IPS-18c (cell line): ENCODE measurements around the gene ERC2.

Source experiments
- H3K4me3 ChIP-seq: 2 replicates; pipeline ENCODE4 v1.7.0; 2013; ENCODE audit warnings: low read depth, mild to moderate bottlenecking, low read length, moderate library complexity; ENCODE audit not compliant: insufficient read depth
- H3K9me3 ChIP-seq: one replicate; pipeline ENCODE4 v1.6.1; 2013; ENCODE audit warnings: mild to moderate bottlenecking, low read length, moderate library complexity; ENCODE audit not compliant: control insufficient read depth, insufficient read depth

The ERC2 gene

DNA sequence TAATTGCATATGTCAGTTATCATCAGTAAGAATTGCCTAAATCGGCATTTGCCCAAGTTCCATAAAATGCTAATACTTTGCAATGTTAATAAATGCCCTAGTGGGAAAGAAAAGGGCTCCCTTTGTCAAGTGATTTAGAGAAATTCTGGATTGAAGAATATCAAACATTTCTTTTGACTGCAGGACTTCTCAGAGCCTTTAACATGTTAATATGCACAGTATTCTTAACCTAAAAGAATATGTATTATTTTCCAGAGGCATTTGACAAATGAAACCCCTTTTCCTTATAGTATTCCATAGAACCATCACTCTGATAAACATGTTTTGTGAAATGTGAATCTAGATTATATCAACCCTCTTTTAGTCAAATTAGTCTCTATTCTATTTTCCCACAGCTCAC lies 529.0 kb downstream of the ERC2 start:
- Histone ChIP-seq H3K9me3 (no peaks in the 10 kb centered on the region), H3K4me3 (no peak overlapping the region)

DNA sequence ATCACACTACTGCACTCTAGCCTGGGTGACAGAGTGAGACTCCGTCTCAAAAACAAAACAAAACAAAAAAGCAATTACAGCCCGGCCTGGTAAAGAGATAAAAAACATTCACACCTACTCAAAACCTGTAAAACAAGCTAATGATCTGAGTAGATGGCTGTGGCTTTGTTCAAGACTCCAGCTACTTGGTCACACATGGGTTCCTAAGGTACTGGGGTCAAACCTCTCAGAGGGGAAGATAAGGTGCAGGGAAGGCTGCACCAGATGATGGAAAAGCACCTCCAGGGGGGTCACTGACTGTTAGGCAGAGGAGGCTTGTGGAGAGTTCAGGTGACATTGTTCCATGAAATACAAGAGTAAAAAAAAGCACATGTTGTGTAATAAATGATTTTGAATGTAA lies 531.0 kb downstream of the ERC2 start:
- H3K4me3 ChIP-seq, result no peak overlapping the region
- H3K9me3 ChIP-seq, result no peaks in the 10 kb centered on the region

DNA sequence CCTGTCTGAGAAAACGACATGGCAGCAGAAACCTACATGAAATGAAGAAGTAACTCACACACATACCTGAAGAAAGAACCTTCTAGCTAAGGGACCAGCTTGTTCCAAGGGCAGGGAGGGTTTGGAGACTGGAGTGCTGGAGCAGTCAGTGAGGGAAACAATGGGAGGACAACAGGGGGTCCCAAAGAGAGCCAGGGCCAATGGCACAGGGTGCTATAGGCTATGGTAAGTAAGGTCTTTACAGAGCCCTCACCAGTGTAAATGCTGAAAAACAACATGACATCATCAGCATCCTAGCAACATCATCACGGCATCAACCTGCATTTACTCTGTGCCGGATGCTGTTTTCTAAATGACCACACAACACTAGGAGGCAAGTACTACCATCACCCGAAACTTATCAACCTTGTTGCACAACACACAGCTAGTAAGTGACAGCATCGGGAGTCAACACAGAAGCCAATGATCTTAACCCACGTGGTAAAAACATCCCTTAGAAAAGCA lies 531.7 kb downstream of the ERC2 start:
- no peaks in the 10 kb centered on the region for H3K9me3 ChIP-seq
- H3K4me3 ChIP-seq, result no peak overlapping the region

DNA sequence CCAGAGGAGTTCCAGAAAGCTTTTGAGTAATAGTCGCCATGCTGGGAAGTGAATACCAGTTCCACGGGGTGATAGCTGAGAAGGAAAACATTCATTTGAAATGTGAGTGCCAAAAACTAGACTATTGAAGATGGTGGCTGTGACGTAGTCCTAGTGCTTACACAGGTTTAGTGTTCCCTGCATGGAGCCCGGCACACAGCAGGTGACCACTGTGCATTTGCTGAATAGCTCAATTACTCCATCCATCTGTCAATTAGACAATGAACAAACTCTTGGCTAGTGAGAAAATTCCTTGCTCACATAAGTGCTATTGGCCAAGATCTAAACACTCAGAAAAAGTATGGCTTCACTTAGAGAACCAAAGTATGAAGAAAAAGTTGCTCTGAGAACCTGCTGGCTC lies 533.0 kb downstream of the ERC2 start:
- Histone ChIP-seq H3K9me3 (no peaks in the 10 kb centered on the region), H3K4me3 (no peak overlapping the region)

DNA sequence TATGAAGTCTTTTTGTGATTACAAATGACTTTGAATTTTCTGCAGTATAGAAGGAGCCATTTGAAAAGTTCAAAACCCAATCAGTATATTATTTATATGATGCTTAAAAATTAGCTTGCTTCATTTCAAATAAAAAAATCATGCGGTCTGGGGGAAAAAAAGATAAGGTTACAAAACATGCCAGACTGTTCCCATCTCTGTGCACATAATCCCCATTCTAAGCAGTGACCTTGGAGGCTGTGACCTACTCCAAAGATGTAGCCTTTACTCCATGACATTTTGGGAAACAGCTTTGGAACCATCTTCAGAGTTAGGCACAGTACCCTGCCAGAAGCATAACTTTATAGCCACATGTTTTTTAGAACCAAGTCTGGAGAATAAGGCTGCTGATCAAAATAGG lies 533.5 kb downstream of the ERC2 start:
- H3K4me3 ChIP-seq, result no peak overlapping the region
- no peaks in the 10 kb centered on the region for H3K9me3 ChIP-seq

DNA sequence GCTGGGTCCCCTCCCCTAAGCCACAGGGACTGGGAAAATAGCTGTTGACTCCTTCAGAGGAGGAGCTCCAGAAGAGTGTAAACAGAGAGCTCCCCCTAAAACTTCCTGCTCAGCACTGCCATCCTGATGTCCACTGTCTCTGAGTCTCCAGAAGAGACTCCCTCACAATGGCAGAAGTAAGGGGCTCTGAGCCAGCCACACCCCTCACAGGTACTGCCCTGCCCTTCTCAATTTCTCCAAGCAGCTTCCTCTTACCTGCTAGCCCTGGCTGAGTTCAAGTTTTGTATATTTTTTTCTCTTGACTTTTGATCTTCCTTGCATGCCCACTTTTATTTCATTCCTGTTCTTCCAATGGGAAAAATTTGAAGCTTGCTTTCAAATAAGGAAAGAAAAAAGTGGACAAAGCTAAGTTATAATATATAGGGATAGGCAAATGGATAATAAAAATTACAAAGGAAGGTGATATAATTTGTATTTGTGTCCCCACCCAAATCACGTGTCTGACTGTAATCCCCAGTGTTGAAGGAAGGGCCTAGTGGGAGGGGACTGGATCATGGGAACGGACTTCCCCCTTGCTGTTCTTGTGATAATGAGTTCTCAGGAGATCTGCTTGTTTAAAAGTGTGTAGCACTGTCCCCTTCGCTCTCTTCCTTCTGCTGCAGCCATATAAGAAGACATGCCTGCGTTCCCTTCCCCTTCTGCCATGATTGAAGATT lies 539.0 kb downstream of the ERC2 start:
- Histone ChIP-seq H3K9me3 (no peaks in the 10 kb centered on the region), H3K4me3 (no peak overlapping the region)

DNA sequence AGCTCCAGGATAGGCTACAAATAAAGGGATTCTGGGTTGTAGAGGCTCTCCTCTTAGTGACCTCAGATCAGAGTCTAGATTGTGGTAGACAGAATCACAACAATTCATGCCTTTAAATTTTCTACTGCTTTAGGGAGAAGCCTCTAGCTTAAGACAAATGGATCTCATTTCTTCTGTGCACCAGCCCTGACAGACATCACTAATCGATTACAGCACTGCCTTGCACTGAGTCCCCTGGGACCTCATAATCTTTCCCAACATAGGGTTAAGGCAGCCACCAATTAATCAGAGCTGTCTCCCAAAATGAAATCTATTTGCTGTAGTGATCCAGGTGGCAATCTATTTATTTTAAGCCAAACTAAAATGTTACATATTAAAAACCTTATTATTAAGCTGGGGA lies 544.6 kb downstream of the ERC2 start:
- Histone ChIP-seq H3K4me3 (no peak overlapping the region), H3K9me3 (no peaks in the 10 kb centered on the region)

DNA sequence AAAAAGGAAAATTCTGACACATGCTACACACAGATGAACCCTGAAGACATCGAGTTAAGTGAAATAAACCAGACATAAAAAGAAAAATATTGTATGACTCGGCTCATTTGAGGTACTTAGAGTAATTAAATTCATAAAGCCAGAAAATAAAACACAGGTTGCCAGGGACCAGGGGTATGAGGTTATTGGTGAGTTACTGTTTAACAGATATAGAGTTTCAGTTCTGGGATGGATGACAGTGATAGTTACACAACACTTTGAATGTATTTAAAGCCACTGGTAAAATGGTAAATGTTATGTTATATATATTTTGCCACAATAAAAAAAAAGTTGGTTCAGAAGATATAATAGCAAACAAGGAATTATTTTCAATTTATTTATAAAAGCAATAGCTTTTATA lies 545.1 kb downstream of the ERC2 start:
- H3K9me3 ChIP-seq, result no peaks in the 10 kb centered on the region
- no peak overlapping the region for H3K4me3 ChIP-seq

DNA sequence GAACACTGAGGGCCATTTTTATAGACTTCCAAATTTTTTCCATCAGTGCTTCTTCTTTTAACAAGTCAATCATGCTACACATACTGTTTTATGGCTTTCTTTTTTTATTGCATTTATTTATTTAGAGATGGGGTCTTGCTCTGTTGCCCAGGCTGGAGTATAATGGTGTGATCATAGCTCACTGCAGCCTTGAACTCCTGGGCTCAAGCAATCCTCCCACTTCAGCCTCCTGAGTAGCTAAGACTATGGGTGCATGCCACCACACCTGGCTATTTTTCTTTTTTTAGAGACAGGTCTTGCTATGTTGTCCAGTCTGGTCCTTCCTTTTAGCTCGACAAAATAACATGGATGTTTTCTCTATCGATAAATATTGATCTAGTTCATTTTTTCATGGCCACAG lies 555.4 kb downstream of the ERC2 start:
- Histone ChIP-seq H3K9me3 (no peaks in the 10 kb centered on the region), H3K4me3 (no peak overlapping the region)

DNA sequence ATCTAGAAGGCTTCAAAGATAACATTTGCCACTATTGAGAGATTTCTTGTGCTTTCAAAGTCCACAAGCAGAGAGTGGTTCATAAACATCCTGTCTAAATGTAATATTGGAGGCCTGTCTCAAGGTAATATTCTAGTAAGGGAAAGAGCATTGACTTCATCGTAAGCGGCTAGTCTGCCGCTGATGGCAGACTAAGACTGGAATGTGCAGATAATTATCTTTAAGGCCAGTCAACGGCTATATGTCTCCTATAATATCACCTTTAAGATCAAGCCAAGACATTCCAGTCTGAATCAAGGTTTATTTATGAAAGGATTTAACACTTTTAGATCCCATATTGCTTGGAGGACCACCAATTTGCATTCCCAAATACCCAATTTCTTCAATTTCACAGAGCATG lies 557.0 kb downstream of the ERC2 start:
- no peaks in the 10 kb centered on the region for H3K9me3 ChIP-seq

DNA sequence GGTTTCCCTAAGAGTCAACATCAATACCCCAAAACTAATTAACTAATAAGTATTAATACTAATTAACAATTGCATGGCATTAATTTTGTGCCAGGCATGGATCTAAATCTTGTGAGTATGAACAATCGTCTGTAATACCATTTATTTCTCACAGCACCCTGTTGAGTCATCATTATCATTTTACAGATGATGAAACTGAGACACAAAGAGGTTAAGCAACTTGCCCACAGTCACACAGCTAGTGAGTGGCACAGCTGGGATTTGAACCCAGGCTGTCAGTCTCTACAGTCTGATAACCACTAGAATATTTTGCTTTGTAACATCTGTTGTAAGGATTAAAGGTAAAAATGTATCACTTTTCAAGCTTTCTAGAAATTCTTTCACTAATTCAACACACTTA lies 557.7 kb downstream of the ERC2 start:
- H3K4me3 ChIP-seq, result no peak overlapping the region
- no peaks in the 10 kb centered on the region for H3K9me3 ChIP-seq

More for the DNA sequence above, 557.0 kb downstream of the ERC2 start:
- no peak overlapping the region for H3K4me3 ChIP-seq

DNA sequence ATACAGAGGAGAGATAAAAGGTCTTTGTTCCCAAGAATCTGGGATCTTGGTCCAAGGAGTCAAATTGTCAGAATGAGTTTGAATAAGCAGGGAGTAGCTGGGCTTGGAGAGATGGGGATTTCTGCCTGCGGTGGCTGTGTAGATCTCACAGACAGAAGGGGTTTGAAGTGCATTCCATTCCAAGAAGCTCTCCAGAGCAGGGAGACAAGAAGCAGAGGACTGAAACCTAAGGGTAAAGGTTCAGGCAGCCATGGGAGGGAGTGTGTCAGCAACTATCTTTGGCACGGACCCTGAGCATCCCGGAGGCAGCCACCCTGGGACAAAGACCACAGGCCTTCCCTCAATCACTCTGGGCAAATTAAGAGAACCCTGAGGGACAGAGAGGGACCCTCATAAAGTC lies 558.9 kb downstream of the ERC2 start:
- no peak overlapping the region for H3K4me3 ChIP-seq

DNA sequence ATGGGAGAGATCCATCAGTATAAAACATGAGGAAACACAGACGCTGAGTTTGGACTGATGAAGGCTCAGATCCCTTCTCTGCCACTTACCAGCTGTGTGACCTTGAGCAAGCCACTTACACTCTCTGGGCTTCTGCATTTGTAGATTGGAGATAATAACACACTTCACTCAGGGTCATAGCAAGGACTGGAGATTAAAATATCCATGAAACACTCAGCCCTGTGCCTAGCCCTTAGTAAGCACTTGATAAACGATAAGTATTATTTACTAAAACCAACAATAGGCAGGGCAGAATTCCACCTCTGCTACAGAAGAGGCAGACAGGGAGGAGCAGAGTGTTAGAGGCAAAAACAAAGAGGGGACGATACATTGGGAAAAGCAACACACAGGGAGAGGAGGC lies 560.7 kb downstream of the ERC2 start:
- Histone ChIP-seq H3K4me3 (no peak overlapping the region), H3K9me3 (no peaks in the 10 kb centered on the region)

More for the DNA sequence above, 558.9 kb downstream of the ERC2 start:
- H3K9me3 ChIP-seq, result no peaks in the 10 kb centered on the region

DNA sequence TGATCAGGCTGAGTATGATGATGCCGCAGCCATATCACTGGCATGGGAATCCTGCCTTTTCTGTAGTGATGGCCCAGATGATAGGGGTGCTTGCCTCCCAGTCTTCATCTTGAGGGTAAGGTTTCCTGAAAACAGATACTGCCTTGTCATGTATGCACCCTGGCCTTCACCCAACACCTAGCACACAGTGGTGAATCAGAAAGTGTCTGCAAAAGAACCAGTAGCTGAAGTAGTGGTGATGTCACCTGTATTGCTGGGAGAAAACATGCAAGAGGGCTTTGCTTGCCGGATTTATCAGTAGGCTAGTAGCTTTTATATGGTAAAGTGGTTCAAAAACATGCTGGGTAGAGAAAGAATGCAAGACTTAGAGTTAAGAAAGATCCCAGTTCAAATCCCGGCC lies 561.4 kb downstream of the ERC2 start:
- H3K9me3 ChIP-seq, result no peaks in the 10 kb centered on the region
- H3K4me3 ChIP-seq, result no peak overlapping the region

DNA sequence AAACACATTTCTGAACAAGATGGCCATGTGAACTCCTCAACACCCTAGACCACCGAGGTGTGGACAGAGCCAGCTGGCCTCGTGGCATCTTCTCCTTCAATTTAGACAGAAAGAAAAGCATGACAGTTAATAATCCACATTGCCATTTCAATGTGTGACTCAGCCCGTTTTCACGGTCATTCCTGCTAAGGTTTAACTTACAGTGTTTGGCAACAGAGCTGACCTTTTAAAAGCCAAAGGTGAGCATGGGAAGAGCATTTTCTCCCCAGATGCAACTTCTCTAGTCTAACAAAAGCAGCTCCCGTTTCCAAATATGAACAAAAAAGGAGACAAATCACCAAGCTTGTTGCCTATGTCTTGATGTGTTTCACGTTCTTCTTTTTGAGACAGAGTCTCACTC lies 563.6 kb downstream of the ERC2 start:
- Histone ChIP-seq H3K9me3 (no peaks in the 10 kb centered on the region), H3K4me3 (no peak overlapping the region)

DNA sequence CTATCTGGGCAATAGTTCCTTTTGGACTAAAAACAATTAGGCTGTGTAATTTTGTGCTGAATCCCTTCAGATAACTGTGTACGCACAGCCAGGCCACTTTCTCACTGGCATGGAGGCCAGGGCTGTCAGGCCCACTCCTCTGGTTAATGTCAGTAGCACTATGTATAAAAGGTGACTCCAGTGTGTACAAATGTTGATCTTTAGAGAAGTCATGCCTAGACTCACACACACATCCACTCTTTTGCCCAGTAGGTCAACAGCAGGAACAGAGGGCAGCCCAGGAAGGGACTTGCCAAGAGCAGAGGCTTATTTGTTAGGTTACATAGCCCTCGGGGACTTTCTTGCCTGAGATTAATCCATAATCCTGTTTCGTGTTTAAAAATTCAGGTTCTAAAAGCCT lies 564.6 kb downstream of the ERC2 start:
- no peak overlapping the region for H3K4me3 ChIP-seq
- H3K9me3 ChIP-seq, result no peaks in the 10 kb centered on the region

DNA sequence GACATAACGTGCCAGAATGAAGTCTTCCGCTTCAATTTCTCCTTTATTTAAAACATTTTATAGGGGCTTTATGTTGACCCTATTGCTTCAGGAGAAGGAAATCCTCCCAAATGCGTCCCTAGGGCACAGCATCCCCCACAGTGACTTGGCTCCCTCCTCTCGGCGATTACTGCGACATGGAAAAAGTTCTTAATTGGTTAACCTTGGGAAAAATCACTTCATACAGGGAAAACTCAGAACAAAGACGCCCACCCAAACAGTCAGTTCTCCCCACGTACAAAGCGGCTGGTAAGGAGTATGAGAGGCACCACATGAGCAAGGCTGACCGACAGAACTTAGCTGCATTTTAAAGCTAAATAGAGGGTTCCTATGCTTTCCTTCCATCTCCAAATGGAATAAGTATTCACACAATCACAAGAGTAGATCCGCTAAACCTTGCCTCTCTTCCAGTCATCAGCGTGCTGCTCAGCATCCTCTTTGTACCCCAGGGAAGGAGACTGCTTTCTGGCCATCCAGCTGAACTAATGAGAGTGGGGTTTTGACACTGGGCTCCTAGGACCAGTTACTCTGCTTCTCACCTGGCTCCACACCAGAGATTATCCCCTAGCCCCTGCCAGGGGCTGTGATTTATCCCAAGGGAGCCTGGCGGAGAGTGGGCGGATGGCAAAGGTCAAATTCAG lies 565.9 kb downstream of the ERC2 start:
- Histone ChIP-seq H3K4me3 (no peak overlapping the region), H3K9me3 (no peaks in the 10 kb centered on the region)

DNA sequence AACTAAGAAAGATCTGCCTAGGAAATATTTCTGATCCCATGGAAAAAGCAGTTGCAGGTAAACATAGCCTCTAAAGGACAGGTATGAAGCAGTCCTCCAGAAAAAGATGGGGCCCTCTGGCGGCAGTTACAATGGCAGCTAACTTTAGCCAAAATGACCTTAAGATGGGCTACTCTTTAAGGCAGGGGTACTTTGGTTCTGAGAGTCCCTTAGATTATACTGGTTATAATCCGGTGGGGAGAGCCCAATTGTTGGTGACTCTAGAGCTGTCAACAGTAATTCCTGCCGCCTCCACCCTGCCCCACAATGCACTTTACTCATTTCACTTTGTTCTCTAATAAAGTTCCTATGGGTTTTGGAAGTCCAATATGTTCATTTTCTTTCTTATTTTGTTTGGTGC lies 568.4 kb downstream of the ERC2 start:
- Histone ChIP-seq H3K9me3 (no peaks in the 10 kb centered on the region), H3K4me3 (no peak overlapping the region)
